Cardiac fibroblast (primary cell): ENCODE measurements around the gene PCDHB7.
"Not testable (repeated sequence)": the region's sequence is repeated elsewhere in the genome, so short reads cannot be mapped to it uniquely, and the experiment has no call there.

Experiments
- DNase-seq, 2 donors: peaks; one replicate each; pipeline versions ENCODE4 v3.0.0 to v3.0.0-alpha.2; 2010; ENCODE audit warnings: low read depth in 2 of 2
- H3K4me3 ChIP-seq, 2 donors: replicated peaks in 1 of 2; 1 replicate in 1 of 2; 2 replicates in 1 of 2; pipeline ENCODE4 v1.5.1; 2011; ENCODE audit warnings: low read depth in 2 of 2, low read length in 2 of 2, mild to moderate bottlenecking in 2 of 2, moderate library complexity in 1 of 2
- TF ChIP-seq, protein P1 (sequence below): IDR thresholded peaks from one replicate; pipeline ENCODE4 v1.5.1; 2011; ENCODE audit warnings: low read depth, mild to moderate bottlenecking, low read length, inconsistent platforms

The PCDHB7 gene

DNA sequence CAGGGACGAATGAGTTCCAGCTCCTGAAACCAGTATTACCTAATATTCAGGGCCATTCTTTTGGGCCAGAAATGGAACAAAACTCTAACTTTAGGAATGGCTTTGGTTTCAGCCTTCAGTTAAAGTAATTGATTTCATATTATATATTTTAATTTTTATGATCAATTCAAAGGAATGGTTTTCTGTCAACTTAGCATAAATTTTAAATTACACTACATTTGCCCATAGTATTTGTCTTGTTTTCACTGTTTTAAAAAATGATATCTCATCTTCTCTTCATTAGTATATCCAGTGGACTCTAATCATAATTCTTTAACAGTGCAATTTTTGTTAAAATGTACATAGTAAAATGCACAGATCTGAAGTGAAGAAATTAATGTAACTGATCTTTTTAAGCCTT, 7.9 kb downstream of the PCDHB7 start:
- H3K4me3 ChIP-seq = no peak overlapping the region
- no peak for DNase-seq
- TF ChIP-seq, protein P1, sequence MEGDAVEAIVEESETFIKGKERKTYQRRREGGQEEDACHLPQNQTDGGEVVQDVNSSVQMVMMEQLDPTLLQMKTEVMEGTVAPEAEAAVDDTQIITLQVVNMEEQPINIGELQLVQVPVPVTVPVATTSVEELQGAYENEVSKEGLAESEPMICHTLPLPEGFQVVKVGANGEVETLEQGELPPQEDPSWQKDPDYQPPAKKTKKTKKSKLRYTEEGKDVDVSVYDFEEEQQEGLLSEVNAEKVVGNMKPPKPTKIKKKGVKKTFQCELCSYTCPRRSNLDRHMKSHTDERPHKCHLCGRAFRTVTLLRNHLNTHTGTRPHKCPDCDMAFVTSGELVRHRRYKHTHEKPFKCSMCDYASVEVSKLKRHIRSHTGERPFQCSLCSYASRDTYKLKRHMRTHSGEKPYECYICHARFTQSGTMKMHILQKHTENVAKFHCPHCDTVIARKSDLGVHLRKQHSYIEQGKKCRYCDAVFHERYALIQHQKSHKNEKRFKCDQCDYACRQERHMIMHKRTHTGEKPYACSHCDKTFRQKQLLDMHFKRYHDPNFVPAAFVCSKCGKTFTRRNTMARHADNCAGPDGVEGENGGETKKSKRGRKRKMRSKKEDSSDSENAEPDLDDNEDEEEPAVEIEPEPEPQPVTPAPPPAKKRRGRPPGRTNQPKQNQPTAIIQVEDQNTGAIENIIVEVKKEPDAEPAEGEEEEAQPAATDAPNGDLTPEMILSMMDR = no peak

DNA sequence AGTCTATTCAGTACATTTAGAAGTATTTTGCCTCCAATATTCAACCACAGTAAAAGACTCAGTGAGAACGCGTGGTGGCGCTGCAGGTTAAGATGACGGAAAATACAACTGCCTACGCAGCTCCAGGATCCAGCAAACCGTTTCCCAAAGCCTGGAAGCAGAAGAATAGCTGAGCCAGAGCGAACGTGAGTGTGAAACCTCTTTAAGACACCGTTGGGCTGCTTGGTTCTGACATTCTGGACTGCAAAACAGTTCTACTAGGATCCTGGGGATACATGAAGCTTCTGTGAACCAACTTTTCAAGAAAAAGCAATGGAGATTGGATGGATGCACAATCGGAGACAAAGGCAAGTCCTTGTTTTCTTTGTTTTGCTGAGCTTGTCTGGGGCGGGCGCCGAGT, 9.8 kb downstream of the PCDHB7 start, which contains the start of gene PCDHB16:
TSS of gene PCDHB16 (plus strand) at position 140 of the 400 bp plus-strand sequence. CDS start at position 313, 173 bp downstream.
- DNase-seq = peak; percentile 5 to 12
- peak within 1 kb of the TSS in 1 of 2 donors; percentile 19 for H3K4me3 ChIP-seq
- TF ChIP-seq, protein P1 = peak; percentile 20

DNA sequence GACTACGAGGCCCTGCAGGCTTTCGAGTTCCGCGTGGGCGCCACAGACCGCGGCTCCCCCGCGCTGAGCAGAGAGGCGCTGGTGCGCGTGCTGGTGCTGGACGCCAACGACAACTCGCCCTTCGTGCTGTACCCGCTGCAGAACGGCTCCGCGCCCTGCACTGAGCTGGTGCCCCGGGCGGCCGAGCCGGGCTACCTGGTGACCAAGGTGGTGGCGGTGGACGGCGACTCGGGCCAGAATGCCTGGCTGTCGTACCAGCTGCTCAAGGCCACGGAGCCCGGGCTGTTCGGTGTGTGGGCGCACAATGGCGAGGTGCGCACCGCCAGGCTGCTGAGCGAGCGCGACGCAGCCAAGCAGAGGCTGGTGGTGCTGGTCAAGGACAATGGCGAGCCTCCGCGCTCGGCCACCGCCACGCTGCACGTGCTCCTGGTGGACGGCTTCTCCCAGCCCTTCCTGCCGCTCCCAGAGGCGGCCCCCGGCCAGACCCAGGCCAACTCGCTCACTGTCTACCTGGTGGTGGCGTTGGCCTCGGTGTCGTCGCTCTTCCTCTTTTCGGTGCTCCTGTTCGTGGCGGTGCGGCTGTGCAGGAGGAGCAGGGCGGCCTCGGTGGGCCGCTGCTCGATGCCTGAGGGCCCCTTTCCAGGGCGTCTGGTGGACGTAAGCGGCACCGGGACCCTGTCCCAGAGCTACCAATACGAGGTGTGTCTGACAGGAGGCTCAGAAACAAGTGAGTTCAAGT, 11.8 kb downstream of the PCDHB7 start:
- DNase-seq = not testable (repeated sequence)

DNA sequence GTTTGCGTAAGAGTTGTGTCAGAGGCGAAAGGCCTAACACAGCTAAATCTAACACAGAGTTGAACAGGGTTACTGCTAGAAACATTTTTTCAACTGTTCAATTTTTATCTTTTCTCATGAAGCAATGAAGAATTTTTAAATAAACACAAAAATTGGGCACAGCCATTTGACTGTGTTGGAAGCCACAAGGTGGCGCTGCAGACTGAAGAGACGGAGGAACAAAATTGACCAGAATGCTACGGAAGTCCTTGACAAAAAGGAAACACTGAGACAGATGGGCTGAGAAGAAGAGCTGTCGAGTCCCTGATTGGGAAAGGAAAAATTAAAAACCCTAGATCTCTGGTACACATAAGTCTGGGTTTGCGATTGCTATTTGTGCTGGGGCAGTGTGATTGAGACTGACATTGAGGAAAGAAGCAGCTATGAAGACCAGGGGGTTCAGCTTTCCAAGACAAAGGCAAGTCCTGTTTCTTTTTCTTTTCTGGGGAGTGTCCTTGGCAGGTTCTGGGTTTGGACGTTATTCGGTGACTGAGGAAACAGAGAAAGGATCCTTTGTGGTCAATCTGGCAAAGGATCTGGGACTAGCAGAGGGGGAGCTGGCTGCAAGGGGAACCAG, 14.6 kb downstream of the PCDHB7 start, which contains the start of gene PCDHB9:
TSS of gene PCDHB9 (plus strand) at position 265 of the 616 bp plus-strand sequence. CDS start at position 423, 158 bp downstream.
- peak; percentile 8 to 18 for DNase-seq
- H3K4me3 ChIP-seq = no peak within 1 kb of the TSS

More for the DNA sequence above, 11.8 kb downstream of the PCDHB7 start:
- H3K4me3 ChIP-seq = not testable (repeated sequence)

DNA sequence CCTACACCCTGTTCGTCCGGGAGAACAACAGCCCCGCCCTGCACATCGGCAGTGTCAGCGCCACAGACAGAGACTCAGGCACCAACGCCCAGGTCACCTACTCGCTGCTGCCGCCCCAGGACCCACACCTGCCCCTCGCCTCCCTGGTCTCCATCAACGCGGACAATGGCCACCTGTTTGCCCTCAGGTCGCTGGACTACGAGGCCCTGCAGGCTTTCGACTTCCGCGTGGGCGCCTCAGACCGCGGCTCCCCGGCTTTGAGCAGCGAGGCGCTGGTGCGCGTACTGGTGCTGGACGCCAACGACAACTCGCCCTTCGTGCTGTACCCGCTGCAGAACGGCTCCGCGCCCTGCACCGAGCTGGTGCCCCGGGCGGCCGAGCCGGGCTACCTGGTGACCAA, 16.2 kb downstream of the PCDHB7 start:
- not testable (repeated sequence) for H3K4me3 ChIP-seq, DNase-seq

More for the DNA sequence above, 14.6 kb downstream of the PCDHB7 start, which contains the start of gene PCDHB9:
- TF ChIP-seq, protein P1 = peak; percentile 33

DNA sequence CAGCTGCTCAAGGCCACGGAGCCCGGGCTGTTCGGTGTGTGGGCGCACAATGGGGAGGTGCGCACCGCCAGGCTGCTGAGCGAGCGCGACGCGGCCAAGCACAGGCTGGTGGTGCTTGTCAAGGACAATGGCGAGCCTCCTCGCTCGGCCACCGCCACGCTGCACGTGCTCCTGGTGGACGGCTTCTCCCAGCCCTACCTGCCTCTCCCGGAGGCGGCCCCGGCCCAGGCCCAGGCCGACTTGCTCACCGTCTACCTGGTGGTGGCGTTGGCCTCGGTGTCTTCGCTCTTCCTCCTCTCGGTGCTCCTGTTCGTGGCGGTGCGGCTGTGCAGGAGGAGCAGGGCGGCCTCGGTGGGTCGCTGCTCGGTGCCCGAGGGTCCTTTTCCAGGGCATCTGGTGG, 16.7 kb downstream of the PCDHB7 start:
- DNase-seq, H3K4me3 ChIP-seq: not testable (repeated sequence)

DNA sequence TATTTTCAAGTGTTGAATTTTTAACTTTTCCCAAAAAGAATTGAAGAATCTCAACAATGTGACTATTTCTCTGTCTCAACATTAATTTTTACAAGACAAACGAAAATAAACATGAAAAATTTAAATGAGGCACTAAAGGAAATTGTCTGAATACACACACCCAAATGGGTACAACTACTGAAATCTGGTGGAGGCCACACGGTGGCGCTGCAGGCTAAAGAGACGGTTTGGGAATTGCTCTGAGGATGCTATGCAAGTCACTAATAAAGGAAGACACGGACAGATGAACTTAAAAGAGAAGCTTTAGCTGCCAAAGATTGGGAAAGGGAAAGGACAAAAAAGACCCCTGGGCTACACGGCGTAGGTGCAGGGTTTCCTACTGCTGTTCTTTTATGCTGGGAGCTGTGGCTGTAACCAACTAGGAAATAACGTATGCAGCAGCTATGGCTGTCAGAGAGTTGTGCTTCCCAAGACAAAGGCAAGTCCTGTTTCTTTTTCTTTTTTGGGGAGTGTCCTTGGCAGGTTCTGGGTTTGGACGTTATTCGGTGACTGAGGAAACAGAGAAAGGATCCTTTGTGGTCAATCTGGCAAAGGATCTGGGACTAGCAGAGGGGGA, 19.8 kb downstream of the PCDHB7 start, which contains the start of gene PCDHB10:
TSS of gene PCDHB10 (plus strand) at position 244 of the 616 bp plus-strand sequence. CDS start at position 444, 200 bp downstream.
- TF ChIP-seq, protein P1 = peak; percentile 39
- no peak within 1 kb of the TSS for H3K4me3 ChIP-seq
- peak; percentile 14 to 36 for DNase-seq

DNA sequence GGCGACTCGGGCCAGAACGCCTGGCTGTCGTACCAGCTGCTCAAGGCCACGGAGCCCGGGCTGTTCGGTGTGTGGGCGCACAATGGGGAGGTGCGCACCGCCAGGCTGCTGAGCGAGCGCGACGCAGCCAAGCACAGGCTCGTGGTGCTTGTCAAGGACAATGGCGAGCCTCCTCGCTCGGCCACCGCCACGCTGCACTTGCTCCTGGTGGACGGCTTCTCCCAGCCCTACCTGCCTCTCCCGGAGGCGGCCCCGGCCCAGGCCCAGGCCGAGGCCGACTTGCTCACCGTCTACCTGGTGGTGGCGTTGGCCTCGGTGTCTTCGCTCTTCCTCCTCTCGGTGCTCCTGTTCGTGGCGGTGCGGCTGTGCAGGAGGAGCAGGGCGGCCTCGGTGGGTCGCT, 21.9 kb downstream of the PCDHB7 start:
- not testable (repeated sequence) for H3K4me3 ChIP-seq, DNase-seq
